HEK293 (cell line): ENCODE results near the gene CACNA2D3.

Experiments
- CTCF ChIA-PET: fragments of 350-600 bp; formaldehyde crosslinking; extraction: SDS; loops from one replicate; lab custom pipeline; 2021; ENCODE audit warnings: antibody characterized with exemption; lab: Yijun Ruan, JAX
- POLR2A ChIA-PET: fragments of 300-600 bp; formaldehyde crosslinking; extraction: SDS; loops from one replicate; lab custom pipeline; 2020; ENCODE audit warnings: antibody characterized with exemption, inconsistent platforms; lab: Yijun Ruan, JAX
- H3K27ac ChIP-seq: fragments of 200-500 bp; sonication (Bioruptor generic); 2 replicates; pipeline ENCODE4 v1.5.1; 2014; ENCODE audit warnings: low read depth, low read length, control low read depth, inconsistent platforms; ENCODE audit errors: extremely low read depth
- H3K36me3 ChIP-seq, 2 experiments: fragments of 200-500 bp in 1 of 2; sonication (Bioruptor generic) in 1 of 2; 1 replicate in 1 of 2; 2 replicates in 1 of 2; pipeline ENCODE4 v1.5.1; 2014 to 2017; ENCODE audit warnings: inconsistent platforms in 2 of 2, low read length in 2 of 2; ENCODE audit not compliant: control insufficient read depth in 2 of 2, insufficient read depth in 1 of 2
- H3K4me1 ChIP-seq: fragments of 200-500 bp; sonication (Bioruptor generic); 2 replicates; pipeline ENCODE4 v1.5.1; 2014; ENCODE audit warnings: mild to moderate bottlenecking, low read length, inconsistent platforms; ENCODE audit not compliant: control insufficient read depth, insufficient read depth
- H3K4me3 ChIP-seq: 2 replicates; pipeline ENCODE4 v1.5.1; 2011; ENCODE audit warnings: low read depth, mild to moderate bottlenecking, control low read depth, low read length, moderate library complexity
- H3K9me3 ChIP-seq: fragments of 200-500 bp; sonication (Bioruptor generic); 2 replicates; pipeline ENCODE4 v1.5.1; 2014; ENCODE audit warnings: low read depth, low read length, inconsistent platforms; ENCODE audit not compliant: control insufficient read depth, insufficient read depth
- EGR2 ChIP-seq: fragments of 450-650 bp; formaldehyde crosslinking; IDR thresholded peaks from 2 replicates; pipeline ENCODE4 v1.5.1; 2016; ENCODE audit warnings: low read depth, missing biosample characterization, missing genetic modification characterization
- GFI1B ChIP-seq: fragments of 450-650 bp; formaldehyde crosslinking; IDR thresholded peaks from 2 replicates; pipeline ENCODE4 v1.5.1; 2016; ENCODE audit warnings: missing biosample characterization, missing genetic modification characterization
- GLIS1 ChIP-seq: fragments of 450-650 bp; formaldehyde crosslinking; IDR thresholded peaks from 2 replicates; pipeline ENCODE4 v1.5.1; 2016; ENCODE audit warnings: missing biosample characterization, missing genetic modification characterization
- HOXC10 ChIP-seq: sonication (generic); formaldehyde crosslinking; IDR thresholded peaks from 2 replicates; pipeline ENCODE4 v1.8.1; 2023; ENCODE audit warnings: mild to moderate bottlenecking, missing genetic modification reagents
- KLF7 ChIP-seq: fragments of 450-650 bp; formaldehyde crosslinking; IDR thresholded peaks from 2 replicates; pipeline ENCODE4 v1.5.1; 2016; ENCODE audit warnings: missing biosample characterization, missing genetic modification characterization, borderline replicate concordance
- MYNN ChIP-seq: fragments of 450-650 bp; formaldehyde crosslinking; IDR thresholded peaks from 2 replicates; pipeline ENCODE4 v1.5.1; 2016; ENCODE audit warnings: missing biosample characterization, missing genetic modification characterization, borderline replicate concordance
- SP2 ChIP-seq: fragments of 450-650 bp; formaldehyde crosslinking; IDR thresholded peaks from 2 replicates; pipeline ENCODE4 v1.5.1; 2016; ENCODE audit warnings: missing biosample characterization, missing genetic modification characterization
- ZBTB20 ChIP-seq: fragments of 450-650 bp; formaldehyde crosslinking; IDR thresholded peaks from 2 replicates; pipeline ENCODE4 v1.5.1; 2016; ENCODE audit warnings: missing biosample characterization, missing genetic modification characterization
- ZFP37 ChIP-seq: fragments of 450-650 bp; formaldehyde crosslinking; IDR thresholded peaks from 2 replicates; pipeline ENCODE4 v1.5.1; 2016; ENCODE audit warnings: missing biosample characterization, missing genetic modification characterization
- ZNF2 ChIP-seq: fragments of 450-650 bp; formaldehyde crosslinking; IDR thresholded peaks from 2 replicates; pipeline ENCODE4 v1.5.1; 2016; ENCODE audit warnings: missing biosample characterization, missing genetic modification characterization
- ZNF223 ChIP-seq: fragments of 450-650 bp; formaldehyde crosslinking; IDR thresholded peaks from 2 replicates; pipeline ENCODE4 v1.5.1; 2016; ENCODE audit warnings: missing biosample characterization, missing genetic modification characterization
- ZNF23 ChIP-seq: fragments of 450-650 bp; formaldehyde crosslinking; IDR thresholded peaks from 2 replicates; pipeline ENCODE4 v1.5.1; 2016; ENCODE audit warnings: missing biosample characterization, missing genetic modification characterization, borderline replicate concordance
- ZNF239 ChIP-seq: fragments of 450-650 bp; formaldehyde crosslinking; IDR thresholded peaks from 2 replicates; pipeline ENCODE4 v1.5.1; 2016; ENCODE audit warnings: missing biosample characterization, missing genetic modification characterization
- ZNF391 ChIP-seq: fragments of 450-650 bp; formaldehyde crosslinking; IDR thresholded peaks from 2 replicates; pipeline ENCODE4 v1.5.1; 2016; ENCODE audit warnings: low read depth, missing biosample characterization, missing genetic modification characterization, borderline replicate concordance
- ZNF639 ChIP-seq: fragments of 450-650 bp; formaldehyde crosslinking; IDR thresholded peaks from 2 replicates; pipeline ENCODE4 v1.5.1; 2016; ENCODE audit warnings: missing biosample characterization, missing genetic modification characterization
- ZNF707 ChIP-seq: fragments of 450-650 bp; formaldehyde crosslinking; IDR thresholded peaks from 2 replicates; pipeline ENCODE4 v1.5.1; 2016; ENCODE audit warnings: missing biosample characterization, missing genetic modification characterization
- TF ChIP-seq, protein P1 (sequence below): fragments of 450-650 bp; formaldehyde crosslinking; IDR thresholded peaks from 2 replicates; pipeline ENCODE4 v1.5.1; 2016; ENCODE audit warnings: missing biosample characterization, missing genetic modification characterization
- TF ChIP-seq, protein P2 (sequence below): fragments of 450-650 bp; formaldehyde crosslinking; IDR thresholded peaks from 2 replicates; pipeline ENCODE4 v1.5.1; 2016; ENCODE audit warnings: missing biosample characterization, missing genetic modification characterization
- TF ChIP-seq, protein P3 (sequence below): fragments of 450-650 bp; formaldehyde crosslinking; IDR thresholded peaks from 2 replicates; pipeline ENCODE4 v1.5.1; 2017; ENCODE audit warnings: missing biosample characterization, missing genetic modification characterization

The CACNA2D3 gene

DNA sequence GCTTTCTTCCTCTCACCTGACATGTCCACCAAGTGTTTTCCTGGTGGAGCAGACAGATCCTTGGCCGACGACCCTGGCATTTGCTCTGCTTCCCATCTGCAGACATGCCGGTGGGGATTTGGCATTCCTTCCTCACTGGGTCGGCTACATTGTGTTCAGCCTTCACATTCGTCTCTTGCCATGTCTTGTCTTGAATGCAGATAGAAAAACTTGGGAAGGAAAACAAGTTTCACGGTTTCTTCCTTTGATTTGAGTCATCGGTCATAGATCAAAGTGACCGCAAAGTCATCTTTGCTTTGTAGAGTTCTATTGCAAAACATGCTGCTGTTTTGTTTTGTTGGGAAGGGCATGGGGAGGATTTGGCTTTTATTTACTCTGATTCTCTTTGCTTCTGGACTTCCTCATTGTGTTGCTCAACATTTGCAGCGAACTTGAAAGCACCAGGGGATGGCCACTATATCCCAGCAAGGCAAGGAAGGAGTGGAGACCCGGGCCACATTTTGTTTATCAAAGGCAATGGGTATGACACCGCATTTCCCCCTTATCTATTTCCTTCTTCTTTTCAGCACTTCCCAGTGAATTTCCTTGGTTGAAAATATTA, 321.3 kb downstream of the CACNA2D3 start (continued):
- TF ChIP-seq, protein P1, sequence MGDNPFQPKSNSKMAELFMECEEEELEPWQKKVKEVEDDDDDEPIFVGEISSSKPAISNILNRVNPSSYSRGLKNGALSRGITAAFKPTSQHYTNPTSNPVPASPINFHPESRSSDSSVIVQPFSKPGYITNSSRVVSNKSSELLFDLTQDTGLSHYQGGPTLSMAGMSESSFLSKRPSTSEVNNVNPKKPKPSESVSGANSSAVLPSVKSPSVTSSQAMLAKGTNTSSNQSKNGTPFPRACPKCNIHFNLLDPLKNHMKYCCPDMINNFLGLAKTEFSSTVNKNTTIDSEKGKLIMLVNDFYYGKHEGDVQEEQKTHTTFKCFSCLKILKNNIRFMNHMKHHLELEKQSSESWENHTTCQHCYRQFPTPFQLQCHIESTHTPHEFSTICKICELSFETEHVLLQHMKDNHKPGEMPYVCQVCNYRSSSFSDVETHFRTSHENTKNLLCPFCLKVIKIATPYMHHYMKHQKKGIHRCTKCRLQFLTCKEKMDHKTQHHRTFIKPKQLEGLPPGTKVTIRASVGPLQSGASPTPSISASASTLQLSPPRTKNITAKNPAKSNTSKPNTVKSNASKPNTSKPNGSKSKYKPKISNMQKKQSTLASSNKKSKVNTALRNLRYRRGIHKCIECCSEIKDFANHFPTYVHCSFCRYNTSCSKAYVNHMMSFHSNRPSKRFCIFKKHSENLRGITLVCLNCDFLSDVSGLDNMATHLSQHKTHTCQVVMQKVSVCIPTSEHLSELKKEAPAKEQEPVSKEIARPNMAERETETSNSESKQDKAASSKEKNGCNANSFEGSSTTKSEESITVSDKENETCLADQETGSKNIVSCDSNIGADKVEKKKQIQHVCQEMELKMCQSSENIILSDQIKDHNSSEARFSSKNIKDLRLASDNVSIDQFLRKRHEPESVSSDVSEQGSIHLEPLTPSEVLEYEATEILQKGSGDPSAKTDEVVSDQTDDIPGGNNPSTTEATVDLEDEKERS (tag by site-specific recombination), result no peak
- TF ChIP-seq MYNN (no peak), ZNF707 (tag by site-specific recombination) (no peak), ZNF639 (tag by site-specific recombination) (no peak), KLF7 (tag by site-specific recombination) (no peak)
- TF ChIP-seq, protein P2, sequence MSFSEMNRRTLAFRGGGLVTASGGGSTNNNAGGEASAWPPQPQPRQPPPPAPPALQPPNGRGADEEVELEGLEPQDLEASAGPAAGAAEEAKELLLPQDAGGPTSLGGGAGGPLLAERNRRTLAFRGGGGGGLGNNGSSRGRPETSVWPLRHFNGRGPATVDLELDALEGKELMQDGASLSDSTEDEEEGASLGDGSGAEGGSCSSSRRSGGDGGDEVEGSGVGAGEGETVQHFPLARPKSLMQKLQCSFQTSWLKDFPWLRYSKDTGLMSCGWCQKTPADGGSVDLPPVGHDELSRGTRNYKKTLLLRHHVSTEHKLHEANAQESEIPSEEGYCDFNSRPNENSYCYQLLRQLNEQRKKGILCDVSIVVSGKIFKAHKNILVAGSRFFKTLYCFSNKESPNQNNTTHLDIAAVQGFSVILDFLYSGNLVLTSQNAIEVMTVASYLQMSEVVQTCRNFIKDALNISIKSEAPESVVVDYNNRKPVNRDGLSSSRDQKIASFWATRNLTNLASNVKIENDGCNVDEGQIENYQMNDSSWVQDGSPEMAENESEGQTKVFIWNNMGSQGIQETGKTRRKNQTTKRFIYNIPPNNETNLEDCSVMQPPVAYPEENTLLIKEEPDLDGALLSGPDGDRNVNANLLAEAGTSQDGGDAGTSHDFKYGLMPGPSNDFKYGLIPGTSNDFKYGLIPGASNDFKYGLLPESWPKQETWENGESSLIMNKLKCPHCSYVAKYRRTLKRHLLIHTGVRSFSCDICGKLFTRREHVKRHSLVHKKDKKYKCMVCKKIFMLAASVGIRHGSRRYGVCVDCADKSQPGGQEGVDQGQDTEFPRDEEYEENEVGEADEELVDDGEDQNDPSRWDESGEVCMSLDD, result no peak

DNA sequence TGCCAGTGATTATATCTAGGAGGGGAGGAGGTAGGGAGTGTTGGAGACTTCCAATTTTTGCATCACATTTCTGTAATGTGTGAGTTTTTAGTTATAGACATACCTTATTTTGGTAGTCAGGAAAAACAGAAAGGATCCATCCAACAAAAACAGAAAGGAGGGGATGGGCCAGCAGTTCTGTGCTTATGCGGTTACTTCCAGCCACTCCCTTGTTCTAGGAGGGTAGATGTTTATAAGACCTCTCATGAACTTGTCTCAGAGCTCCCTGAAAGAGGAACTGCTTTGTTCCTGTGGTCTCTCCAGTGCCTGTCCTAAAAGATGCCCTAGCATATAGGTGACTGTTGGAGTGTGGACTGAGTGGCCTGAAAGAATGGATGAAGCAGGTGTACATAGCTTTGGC, 323.3 kb downstream of the CACNA2D3 start:
- no peaks in the 10 kb centered on the region for H3K4me1 ChIP-seq
- H3K9me3 ChIP-seq, result no peaks in the 10 kb centered on the region
- H3K4me3 ChIP-seq, result no peak overlapping the region
- ChIA-PET POLR2A (no interaction called here), CTCF (no interaction called here)
- no peak overlapping the region for H3K27ac ChIP-seq
- no peaks in the 10 kb centered on the region for H3K36me3 ChIP-seq
- TF ChIP-seq ZNF2 (tag by site-specific recombination), result no peak
- TF ChIP-seq GLIS1 (tag by site-specific recombination), result no peak

- CTCF ChIA-PET, result interaction anchor here (0.8 kb wide), 1 partner anchor 419 kb away, joined by 4 read pairs; no protein-coding TSS in a partner anchor
Observed at GRCh38 chr3:54447427-54447826, 325.1 kb downstream of the CACNA2D3 start.

More at GRCh38 chr3:54447427-54447826, 325.1 kb downstream of the CACNA2D3 start:
- no peaks in the 10 kb centered on the region for H3K4me1 ChIP-seq
- POLR2A ChIA-PET, result no interaction called here
- no peaks in the 10 kb centered on the region for H3K36me3 ChIP-seq
- no peaks in the 10 kb centered on the region for H3K9me3 ChIP-seq
- no peak overlapping the region for H3K27ac ChIP-seq
- H3K4me3 ChIP-seq, result no peak overlapping the region
- no peak for TF ChIP-seq ZNF23 (tag by site-specific recombination)
- no peak for TF ChIP-seq ZNF239 (tag by site-specific recombination)
- TF ChIP-seq HOXC10 (CRISPR knock-in tag), result no peak
- TF ChIP-seq SP2 (tag by site-specific recombination), result no peak
- TF ChIP-seq ZNF391 (tag by site-specific recombination), result no peak
- no peak for TF ChIP-seq ZNF223 (tag by site-specific recombination)
- no peak for TF ChIP-seq GFI1B (tag by site-specific recombination)
- TF ChIP-seq ZFP37, result no peak
- TF ChIP-seq, protein P3, sequence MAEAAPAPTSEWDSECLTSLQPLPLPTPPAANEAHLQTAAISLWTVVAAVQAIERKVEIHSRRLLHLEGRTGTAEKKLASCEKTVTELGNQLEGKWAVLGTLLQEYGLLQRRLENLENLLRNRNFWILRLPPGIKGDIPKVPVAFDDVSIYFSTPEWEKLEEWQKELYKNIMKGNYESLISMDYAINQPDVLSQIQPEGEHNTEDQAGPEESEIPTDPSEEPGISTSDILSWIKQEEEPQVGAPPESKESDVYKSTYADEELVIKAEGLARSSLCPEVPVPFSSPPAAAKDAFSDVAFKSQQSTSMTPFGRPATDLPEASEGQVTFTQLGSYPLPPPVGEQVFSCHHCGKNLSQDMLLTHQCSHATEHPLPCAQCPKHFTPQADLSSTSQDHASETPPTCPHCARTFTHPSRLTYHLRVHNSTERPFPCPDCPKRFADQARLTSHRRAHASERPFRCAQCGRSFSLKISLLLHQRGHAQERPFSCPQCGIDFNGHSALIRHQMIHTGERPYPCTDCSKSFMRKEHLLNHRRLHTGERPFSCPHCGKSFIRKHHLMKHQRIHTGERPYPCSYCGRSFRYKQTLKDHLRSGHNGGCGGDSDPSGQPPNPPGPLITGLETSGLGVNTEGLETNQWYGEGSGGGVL, result no peak
- no peak for TF ChIP-seq EGR2 (tag by site-specific recombination)
- TF ChIP-seq ZBTB20 (tag by site-specific recombination), result no peak
